WTC11 (cell line): ENCODE data around the gene RCE1. TPM values are rescaled to one million over a fixed set of nuclear protein-coding genes. Genes with fewer than 3 reads are reported as not detected.

Experiments
- ATAC-seq: fragments of 200-7000 bp; cut with Tn5 transposase; 2 replicates; pipeline ENCODE4 v1.10.0; 2021; ENCODE audit warnings: mild to moderate bottlenecking, moderate library complexity
- CTCF ChIA-PET: fragments of 300-600 bp; sonication (Branson Sonifier 250); formaldehyde crosslinking; loops from one replicate; lab custom pipeline; 2021; ENCODE audit warnings: antibody characterized with exemption; lab: Charles Lee
- POLR2A ChIA-PET: fragments of 350-600 bp; sonication (Branson Sonifier 250); formaldehyde crosslinking; loops from one replicate; lab custom pipeline; 2021; ENCODE audit warnings: antibody characterized with exemption; lab: Charles Lee
- DNase-seq: peaks from one replicate; pipeline ENCODE4 v3.0.0; 2021; ENCODE audit warnings: low spot score
- H3K27ac Mint-ChIP-seq: 2 replicates; pipeline ENCODE4 v1.8.0; 2021; ENCODE audit warnings: mixed read lengths
- H3K27me3 Mint-ChIP-seq: 2 replicates; pipeline ENCODE4 v1.8.0; 2021; ENCODE audit warnings: low read depth, mild to moderate bottlenecking, moderate library complexity, mixed read lengths
- H3K36me3 Mint-ChIP-seq: 2 replicates; pipeline ENCODE4 v1.8.0; 2021; ENCODE audit warnings: mixed read lengths
- H3K4me1 Mint-ChIP-seq: 2 replicates; pipeline ENCODE4 v1.8.0; 2022; ENCODE audit warnings: mixed read lengths
- H3K4me3 Mint-ChIP-seq: 2 replicates; pipeline ENCODE4 v1.8.0; 2021; ENCODE audit warnings: mild to moderate bottlenecking, moderate library complexity, mixed read lengths
- H3K9me3 Mint-ChIP-seq: 2 replicates; pipeline ENCODE4 v1.8.0; 2021; ENCODE audit warnings: mixed read lengths
- CTCF ChIP-seq: fragments of 200-600 bp; IDR thresholded peaks from 2 replicates; pipeline ENCODE4 v1.8.0; 2022; ENCODE audit warnings: antibody characterized with exemption
- ELF4 ChIP-seq: sonication (generic); formaldehyde crosslinking; IDR thresholded peaks from 2 replicates; pipeline ENCODE4 v1.8.1; 2022; ENCODE audit warnings: low read depth, mild to moderate bottlenecking, moderate library complexity, missing genetic modification reagents
- EMX1 ChIP-seq: fragments of 250-450 bp; sonication (Bioruptor Pico); IDR thresholded peaks from 2 replicates; pipeline ENCODE4 v1.8.0; 2021; ENCODE audit warnings: mild to moderate bottlenecking
- FOXJ3 ChIP-seq: sonication (generic); formaldehyde crosslinking; IDR thresholded peaks from 2 replicates; pipeline ENCODE4 v1.9.0; 2021; ENCODE audit warnings: missing genetic modification reagents, mild to moderate bottlenecking, borderline replicate concordance
- IRF2 ChIP-seq: sonication (generic); formaldehyde crosslinking; IDR thresholded peaks from 2 replicates; pipeline ENCODE4 v1.8.0; 2022; ENCODE audit warnings: low read depth, missing genetic modification reagents, borderline replicate concordance
- MAX ChIP-seq: sonication (generic); formaldehyde crosslinking; IDR thresholded peaks from 2 replicates; pipeline ENCODE4 v1.8.0; 2022; ENCODE audit warnings: mild to moderate bottlenecking, missing genetic modification reagents
- NR1H2 ChIP-seq: sonication (generic); formaldehyde crosslinking; IDR thresholded peaks from 2 replicates; pipeline ENCODE4 v1.9.0; 2021; ENCODE audit warnings: mild to moderate bottlenecking, moderate library complexity, missing genetic modification reagents
- PRRX2 ChIP-seq: fragments of 250-450 bp; sonication (Bioruptor Pico); IDR thresholded peaks from 2 replicates; pipeline ENCODE4 v1.8.0; 2021; ENCODE audit warnings: mild to moderate bottlenecking
- RELA ChIP-seq: sonication (generic); formaldehyde crosslinking; IDR thresholded peaks from 2 replicates; pipeline ENCODE4 v1.8.1; 2022; ENCODE audit warnings: missing genetic modification reagents, mild to moderate bottlenecking, borderline replicate concordance
- RORB ChIP-seq: fragments of 250-450 bp; sonication (Bioruptor Pico); IDR thresholded peaks from 2 replicates; pipeline ENCODE4 v1.9.0; 2021; ENCODE audit warnings: mild to moderate bottlenecking
- SOX15 ChIP-seq: fragments of 250-450 bp; sonication (Bioruptor Pico); IDR thresholded peaks from 2 replicates; pipeline ENCODE4 v1.9.0; 2021; ENCODE audit warnings: mild to moderate bottlenecking
- ZNF425 ChIP-seq: fragments of 250-450 bp; sonication (Bioruptor Pico); conservative IDR thresholded peaks from 2 replicates; pipeline ENCODE4 v1.9.0; 2021; ENCODE audit warnings: mild to moderate bottlenecking
- ZNF671 ChIP-seq: fragments of 250-450 bp; sonication (Bioruptor Pico); IDR thresholded peaks from 2 replicates; pipeline ENCODE4 v1.8.0; 2021; ENCODE audit warnings: mild to moderate bottlenecking
- total RNA-seq: library from RNA; stranded (reverse); gene quantifications from 3 replicates; pipeline ENCODE4 v1.2.3, GENCODE V29; 2021
- TF ChIP-seq, protein P1 (sequence below): sonication (generic); formaldehyde crosslinking; IDR thresholded peaks from 2 replicates; pipeline ENCODE4 v1.8.0; 2022; ENCODE audit warnings: mild to moderate bottlenecking, missing genetic modification reagents
- TF ChIP-seq, protein P2 (sequence below): fragments of 250-450 bp; sonication (Bioruptor Pico); IDR thresholded peaks from 2 replicates; pipeline ENCODE4 v2.1.2; 2022; ENCODE audit warnings: mild to moderate bottlenecking, moderate library complexity
- TF ChIP-seq, protein P3 (sequence below): sonication (generic); formaldehyde crosslinking; conservative IDR thresholded peaks from 2 replicates; pipeline ENCODE4 v1.8.1; 2023; ENCODE audit warnings: mild to moderate bottlenecking, low read depth, missing genetic modification reagents, moderate library complexity
- TF ChIP-seq, protein P4 (sequence below): sonication (generic); formaldehyde crosslinking; IDR thresholded peaks from 2 replicates; pipeline ENCODE4 v1.8.1; 2023; ENCODE audit warnings: mild to moderate bottlenecking, missing genetic modification reagents, moderate library complexity

RCE1 gene
- total RNA-seq, 1 experiment from 2014 or later = 34.6 TPM

DNA sequence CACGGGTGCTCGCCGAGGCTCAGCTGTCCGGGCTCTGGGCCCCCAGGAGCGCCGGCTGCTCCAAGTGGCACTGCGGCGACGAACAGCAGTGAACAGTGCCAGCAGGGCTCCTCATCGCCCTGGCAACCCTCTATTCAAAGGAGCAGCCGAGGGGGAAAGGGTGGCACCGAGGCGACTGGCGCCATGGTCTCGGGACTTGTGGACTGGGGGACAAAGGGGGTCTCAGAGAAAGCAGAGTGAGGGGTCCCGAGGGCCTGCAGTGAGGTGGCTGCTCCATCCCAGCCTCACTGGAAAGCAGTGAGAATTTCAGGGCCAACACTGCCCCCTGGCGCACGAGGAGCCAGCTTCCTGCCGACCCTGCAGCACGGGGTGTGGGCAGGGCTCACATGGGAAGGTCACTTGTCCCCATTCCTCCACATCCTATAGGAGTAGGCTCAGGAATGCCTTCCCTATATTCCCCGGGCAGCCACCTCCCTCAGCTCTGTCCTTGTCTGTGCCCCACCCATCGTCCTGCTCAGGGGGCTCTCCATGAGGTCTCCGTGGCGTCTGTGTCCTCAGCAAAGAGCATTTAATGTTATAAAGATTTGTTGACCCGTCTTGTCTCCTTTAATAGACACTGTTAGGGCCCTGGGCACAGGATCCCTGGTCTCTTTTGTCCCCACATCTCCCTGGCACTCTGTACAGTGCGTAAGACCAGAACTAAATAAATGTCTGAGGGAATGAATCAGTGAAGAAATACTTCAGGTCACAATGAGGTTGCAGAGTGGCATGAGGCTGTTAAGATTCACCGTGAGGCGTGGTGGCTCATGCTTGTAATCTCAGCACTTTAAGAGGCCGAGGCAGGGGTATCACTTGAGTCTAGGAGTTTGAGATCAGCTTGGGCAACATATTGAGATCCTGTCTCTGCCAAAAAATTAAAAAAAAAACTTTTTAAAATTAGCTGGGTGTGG, 40.0 kb downstream of the RCE1 start:
- H3K27ac Mint-ChIP-seq = peak overlapping the region; percentile 91
- H3K9me3 Mint-ChIP-seq = no peaks in the 10 kb centered on the region
- no peak for TF ChIP-seq IRF2
- peak; percentile 54 for TF ChIP-seq CTCF
- H3K36me3 Mint-ChIP-seq = no peaks in the 10 kb centered on the region
- peak; percentile 91 for ATAC-seq
- DNase-seq = peak; percentile 91
- H3K4me1 Mint-ChIP-seq = peaks cover 41% of the 10 kb centered on the region
- ChIA-PET POLR2A (no interaction called here), CTCF (interaction anchor here (0.6 to 4.0 kb wide), 30 partner anchors 10 to 388 kb away, joined by 3 to 39 read pairs (median 5); partner anchors contain the start of genes C11orf86, PC, RBM4B and RCE1)
- H3K4me3 Mint-ChIP-seq = no peak overlapping the region
- no peaks in the 10 kb centered on the region for H3K27me3 Mint-ChIP-seq

DNA sequence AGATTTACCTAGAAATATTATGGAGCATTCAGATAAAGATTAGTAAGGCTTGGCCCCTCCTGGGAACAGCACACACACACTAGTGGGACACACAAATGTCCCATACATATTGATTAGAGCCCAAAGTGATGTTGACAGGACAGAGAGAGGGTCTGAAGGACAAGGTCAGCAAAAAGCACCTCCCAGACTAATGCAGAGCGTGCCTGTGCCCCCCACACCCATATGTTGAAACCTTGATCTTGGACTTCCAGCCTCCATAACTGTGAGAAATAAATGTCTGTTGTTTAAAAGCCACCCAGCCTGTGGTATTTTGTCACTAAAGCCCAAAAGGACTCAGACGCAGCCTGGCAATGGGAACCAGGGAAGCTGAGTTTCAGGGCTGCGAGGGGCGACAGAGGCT, 41.2 kb downstream of the RCE1 start:
- Mint-ChIP-seq H3K27me3 (no peaks in the 10 kb centered on the region), H3K9me3 (no peaks in the 10 kb centered on the region), H3K4me3 (no peak overlapping the region), H3K4me1 (peaks cover 40% of the 10 kb centered on the region), H3K27ac (no peak overlapping the region), H3K36me3 (no peaks in the 10 kb centered on the region)
- ATAC-seq (no peak), DNase-seq (no peak)
- POLR2A ChIA-PET = no interaction called here
- CTCF ChIA-PET = interaction anchor here (0.7 to 4.0 kb wide), 5 partner anchors 10 to 90 kb away, joined by 3 to 30 read pairs (median 6); partner anchors contain the start of genes C11orf86 and PC
- TF ChIP-seq RORB (CRISPR knock-in tag) = no peak
- TF ChIP-seq ELF4 (CRISPR knock-in tag) = no peak
- TF ChIP-seq EMX1 (CRISPR knock-in tag) = no peak
- TF ChIP-seq RELA (CRISPR knock-in tag) = no peak
- TF ChIP-seq SOX15 (CRISPR knock-in tag) = no peak
- TF ChIP-seq, protein P1, sequence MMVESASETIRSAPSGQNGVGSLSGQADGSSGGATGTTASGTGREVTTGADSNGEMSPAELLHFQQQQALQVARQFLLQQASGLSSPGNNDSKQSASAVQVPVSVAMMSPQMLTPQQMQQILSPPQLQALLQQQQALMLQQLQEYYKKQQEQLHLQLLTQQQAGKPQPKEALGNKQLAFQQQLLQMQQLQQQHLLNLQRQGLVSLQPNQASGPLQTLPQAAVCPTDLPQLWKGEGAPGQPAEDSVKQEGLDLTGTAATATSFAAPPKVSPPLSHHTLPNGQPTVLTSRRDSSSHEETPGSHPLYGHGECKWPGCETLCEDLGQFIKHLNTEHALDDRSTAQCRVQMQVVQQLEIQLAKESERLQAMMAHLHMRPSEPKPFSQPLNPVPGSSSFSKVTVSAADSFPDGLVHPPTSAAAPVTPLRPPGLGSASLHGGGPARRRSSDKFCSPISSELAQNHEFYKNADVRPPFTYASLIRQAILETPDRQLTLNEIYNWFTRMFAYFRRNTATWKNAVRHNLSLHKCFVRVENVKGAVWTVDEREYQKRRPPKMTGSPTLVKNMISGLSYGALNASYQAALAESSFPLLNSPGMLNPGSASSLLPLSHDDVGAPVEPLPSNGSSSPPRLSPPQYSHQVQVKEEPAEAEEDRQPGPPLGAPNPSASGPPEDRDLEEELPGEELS (CRISPR knock-in tag) = no peak
- TF ChIP-seq, protein P2, sequence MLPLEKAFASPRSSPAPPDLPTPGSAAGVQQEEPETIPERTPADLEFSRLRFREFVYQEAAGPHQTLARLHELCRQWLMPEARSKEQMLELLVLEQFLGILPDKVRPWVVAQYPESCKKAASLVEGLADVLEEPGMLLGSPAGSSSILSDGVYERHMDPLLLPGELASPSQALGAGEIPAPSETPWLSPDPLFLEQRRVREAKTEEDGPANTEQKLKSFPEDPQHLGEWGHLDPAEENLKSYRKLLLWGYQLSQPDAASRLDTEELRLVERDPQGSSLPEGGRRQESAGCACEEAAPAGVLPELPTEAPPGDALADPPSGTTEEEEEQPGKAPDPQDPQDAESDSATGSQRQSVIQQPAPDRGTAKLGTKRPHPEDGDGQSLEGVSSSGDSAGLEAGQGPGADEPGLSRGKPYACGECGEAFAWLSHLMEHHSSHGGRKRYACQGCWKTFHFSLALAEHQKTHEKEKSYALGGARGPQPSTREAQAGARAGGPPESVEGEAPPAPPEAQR (CRISPR knock-in tag) = no peak
- TF ChIP-seq NR1H2 (CRISPR knock-in tag) = no peak
- no peak for TF ChIP-seq PRRX2 (CRISPR knock-in tag)

DNA sequence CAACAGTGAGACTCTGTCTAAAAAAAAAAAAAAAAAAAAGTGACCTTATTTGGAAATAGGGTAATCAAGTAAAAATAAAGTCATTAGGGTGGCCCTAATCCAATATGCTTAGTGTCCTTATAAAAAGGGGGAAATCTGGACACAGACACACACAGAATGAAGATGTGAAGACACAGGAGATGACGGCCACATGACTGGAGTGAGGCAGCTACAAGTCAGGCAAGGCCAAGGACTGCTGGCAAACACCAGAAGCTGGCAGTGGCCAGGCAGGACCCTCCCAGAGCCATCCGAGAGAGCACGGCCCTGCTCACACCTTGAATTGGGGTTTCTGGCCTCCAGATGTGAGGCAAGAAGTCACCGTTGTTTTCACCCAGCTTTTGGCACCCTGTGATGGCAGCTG, 42.2 kb downstream of the RCE1 start:
- H3K9me3 Mint-ChIP-seq = no peaks in the 10 kb centered on the region
- H3K27ac Mint-ChIP-seq = no peak overlapping the region
- peaks cover 39% of the 10 kb centered on the region for H3K4me1 Mint-ChIP-seq
- ATAC-seq (no peak), DNase-seq (no peak)
- H3K36me3 Mint-ChIP-seq = no peaks in the 10 kb centered on the region
- no peak overlapping the region for H3K4me3 Mint-ChIP-seq
- POLR2A ChIA-PET = interaction anchor here (0.6 to 1.0 kb wide), 2 partner anchors 29 to 196 kb away, joined by 3 to 5 read pairs; no protein-coding TSS in a partner anchor
- CTCF ChIA-PET = interaction anchor here (0.6 to 4.0 kb wide), 8 partner anchors 9 to 136 kb away, joined by 3 to 30 read pairs (median 4); partner anchors contain the start of gene C11orf86
- no peaks in the 10 kb centered on the region for H3K27me3 Mint-ChIP-seq
- TF ChIP-seq, protein P3, sequence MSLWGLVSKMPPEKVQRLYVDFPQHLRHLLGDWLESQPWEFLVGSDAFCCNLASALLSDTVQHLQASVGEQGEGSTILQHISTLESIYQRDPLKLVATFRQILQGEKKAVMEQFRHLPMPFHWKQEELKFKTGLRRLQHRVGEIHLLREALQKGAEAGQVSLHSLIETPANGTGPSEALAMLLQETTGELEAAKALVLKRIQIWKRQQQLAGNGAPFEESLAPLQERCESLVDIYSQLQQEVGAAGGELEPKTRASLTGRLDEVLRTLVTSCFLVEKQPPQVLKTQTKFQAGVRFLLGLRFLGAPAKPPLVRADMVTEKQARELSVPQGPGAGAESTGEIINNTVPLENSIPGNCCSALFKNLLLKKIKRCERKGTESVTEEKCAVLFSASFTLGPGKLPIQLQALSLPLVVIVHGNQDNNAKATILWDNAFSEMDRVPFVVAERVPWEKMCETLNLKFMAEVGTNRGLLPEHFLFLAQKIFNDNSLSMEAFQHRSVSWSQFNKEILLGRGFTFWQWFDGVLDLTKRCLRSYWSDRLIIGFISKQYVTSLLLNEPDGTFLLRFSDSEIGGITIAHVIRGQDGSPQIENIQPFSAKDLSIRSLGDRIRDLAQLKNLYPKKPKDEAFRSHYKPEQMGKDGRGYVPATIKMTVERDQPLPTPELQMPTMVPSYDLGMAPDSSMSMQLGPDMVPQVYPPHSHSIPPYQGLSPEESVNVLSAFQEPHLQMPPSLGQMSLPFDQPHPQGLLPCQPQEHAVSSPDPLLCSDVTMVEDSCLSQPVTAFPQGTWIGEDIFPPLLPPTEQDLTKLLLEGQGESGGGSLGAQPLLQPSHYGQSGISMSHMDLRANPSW (CRISPR knock-in tag) = no peak
- TF ChIP-seq, protein P4, sequence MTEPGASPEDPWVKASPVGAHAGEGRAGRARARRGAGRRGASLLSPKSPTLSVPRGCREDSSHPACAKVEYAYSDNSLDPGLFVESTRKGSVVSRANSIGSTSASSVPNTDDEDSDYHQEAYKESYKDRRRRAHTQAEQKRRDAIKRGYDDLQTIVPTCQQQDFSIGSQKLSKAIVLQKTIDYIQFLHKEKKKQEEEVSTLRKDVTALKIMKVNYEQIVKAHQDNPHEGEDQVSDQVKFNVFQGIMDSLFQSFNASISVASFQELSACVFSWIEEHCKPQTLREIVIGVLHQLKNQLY = no peak
- TF ChIP-seq FOXJ3 (CRISPR knock-in tag) = no peak
- TF ChIP-seq ZNF671 = no peak
- no peak for TF ChIP-seq ZNF425 (CRISPR knock-in tag)
- TF ChIP-seq, protein P2 (CRISPR knock-in tag) = no peak
- TF ChIP-seq MAX (CRISPR knock-in tag) = no peak
- no peak for TF ChIP-seq NR1H2 (CRISPR knock-in tag)
